Activated naive CD4-positive, alpha-beta T cell treated with Interleukin-2 at 50 U/mL for 16 hours (primary cell): ENCODE results near the gene RBP3.
A peak's percentile ranks its signal among the peaks of the same experiment; 100 is the strongest.

ENCODE experiments used
- DNase-seq: peaks from one replicate; pipeline ENCODE4 v3.0.0-alpha.2; 2020

Gene RBP3

DNA sequence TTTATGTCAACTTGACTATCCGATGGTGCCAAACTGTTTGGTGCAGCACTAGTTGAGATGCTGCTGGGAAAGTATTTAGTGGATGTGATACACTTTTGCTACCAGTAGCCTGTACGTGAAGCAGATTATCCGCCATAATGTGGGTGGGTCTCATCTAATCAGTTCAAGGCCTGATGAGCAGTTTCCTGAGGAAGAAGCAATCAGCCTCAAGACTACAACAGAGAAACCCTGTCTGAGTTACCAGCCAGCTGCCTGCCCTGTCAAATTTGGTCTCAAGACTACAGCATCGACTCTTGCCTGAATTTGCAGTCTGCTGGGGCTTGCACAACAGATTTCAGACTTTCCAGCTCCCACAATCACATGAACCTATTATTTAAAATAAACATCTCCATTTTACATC is 10.9 kb upstream of the RBP3 start:
- no peak for DNase-seq

DNA sequence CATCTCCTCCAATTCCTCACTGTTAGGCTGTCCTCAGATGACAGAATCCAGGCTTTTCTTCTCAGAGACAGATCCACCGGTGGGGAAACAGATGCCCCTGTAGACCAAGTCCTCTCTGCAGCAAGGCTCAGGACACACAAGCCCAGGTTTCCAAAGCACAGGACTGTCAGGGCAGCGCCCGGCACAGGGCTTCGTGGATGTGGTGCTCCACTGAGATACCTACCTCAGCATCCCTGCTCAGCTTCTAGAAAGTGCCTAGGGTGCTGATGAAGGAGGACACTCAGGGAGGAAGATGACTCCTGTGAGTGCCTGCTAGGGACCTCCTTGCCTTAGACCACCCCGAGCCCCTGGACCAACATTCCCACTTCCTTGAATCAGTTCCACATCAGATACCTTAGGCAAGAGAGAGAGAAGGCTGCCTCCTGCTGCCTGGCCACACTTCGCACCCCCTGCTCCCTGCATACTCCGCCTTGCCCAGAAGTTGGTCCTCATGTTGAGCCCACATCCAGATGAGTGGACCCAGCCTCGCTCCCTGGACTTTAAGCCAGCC is 8.9 kb upstream of the RBP3 start:
- no peak for DNase-seq

DNA sequence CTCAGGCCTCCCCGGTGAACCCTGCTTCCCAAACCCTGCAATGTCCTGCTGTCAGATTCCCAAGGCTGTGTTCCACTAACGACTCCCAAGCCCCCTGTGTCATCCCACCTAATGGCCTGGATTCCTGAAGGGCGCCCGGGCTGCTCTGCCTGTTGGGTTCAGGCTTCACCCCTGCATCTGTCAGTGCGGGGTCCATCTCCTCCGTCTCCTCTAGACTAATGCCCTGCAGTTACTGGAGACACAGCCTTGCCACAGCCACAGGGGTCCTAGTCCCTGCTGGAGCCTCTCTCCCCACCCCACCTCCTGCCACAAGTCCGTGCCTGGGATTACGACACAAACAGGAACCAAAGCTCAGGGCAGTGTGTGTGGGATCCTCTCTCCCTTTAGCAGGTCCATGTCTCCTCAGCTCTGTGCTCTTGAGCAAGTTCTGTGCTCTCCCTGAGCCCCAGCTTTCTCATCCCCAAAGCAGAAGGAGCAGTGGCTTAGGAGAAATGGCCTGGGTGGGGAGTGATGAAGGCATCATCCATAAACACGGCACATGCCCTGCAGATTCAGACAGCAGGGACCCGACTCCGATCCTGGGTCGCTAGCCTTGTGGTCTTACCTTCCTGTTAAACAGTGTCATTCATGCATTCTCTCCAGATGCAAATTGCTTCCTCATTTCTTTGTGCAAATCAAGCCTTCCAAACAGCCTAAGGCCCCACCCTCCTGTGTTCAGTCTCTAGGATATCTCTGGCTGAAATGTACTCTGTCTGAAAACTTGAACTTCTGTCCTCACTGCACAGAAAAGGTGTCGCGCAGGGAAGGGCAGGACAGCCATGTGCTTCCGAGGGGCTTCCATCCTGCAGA is 8.2 kb upstream of the RBP3 start:
- DNase-seq = no peak

DNA sequence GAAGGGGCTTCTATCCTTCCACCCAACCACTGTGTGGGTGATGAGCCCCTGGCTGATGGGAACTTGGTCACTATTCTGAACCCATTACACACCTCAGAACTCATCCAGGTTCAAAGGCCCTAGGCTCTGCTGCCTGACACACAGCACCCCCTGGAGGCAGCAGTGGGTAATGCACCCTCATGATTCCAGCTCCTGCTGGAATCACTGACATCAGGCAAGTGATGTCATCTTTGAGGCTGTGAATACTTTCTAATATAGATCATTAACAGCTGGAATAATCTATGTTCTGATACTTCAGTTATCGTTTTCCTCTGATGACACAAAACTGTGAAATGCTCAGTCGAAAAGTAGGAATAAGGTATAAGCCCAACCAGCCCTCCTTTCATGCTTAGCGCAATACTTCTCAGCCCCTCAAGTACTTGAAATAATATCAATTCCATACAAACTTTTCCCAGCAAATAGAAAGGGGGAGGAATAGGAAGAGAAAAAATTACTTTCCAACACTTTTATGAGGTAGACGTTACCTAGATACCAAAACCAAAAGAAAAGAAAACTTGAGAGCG is 7.5 kb upstream of the RBP3 start:
- peak; percentile 70 for DNase-seq

DNA sequence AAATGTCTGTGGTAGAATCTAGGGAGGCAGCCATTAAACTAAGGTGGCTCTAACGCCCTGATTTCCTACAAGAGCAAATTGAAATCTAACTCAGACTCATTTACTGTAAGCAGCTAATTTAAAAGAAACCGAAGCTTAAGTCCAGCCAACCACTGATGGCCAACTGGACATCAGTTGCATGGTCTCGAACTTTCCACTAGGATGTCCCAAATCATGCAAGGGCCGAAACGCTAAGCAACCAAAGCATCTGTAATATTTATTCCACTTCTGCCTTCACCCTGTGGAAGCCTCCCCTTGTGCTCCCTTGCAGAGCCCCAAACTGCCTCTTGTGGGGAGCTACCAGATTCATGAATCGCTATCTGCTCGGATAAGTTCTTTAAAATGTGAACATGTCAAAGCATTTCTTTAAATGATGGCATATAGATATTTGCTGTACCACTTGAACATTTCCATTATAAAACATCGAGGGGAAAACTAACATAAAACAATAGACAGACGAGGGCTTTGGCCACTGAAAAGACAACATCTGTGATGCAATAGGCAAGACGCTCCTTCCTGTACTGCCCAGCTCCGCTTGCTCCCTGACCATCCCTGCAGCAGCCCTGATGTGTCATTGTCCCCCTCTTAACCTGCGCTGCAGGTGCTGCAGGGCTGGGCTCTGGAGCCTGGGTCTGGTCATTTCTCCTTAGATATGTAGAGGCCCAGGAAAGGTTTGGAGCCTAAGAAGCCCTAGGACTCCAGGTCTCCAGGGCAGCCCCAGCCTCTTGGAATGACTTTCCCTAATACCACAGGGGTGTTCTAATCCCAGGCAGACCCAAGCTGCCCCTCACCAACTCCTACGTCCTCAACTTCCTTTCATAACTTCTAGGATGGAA is 2.9 kb upstream of the RBP3 start:
- no peak for DNase-seq

DNA sequence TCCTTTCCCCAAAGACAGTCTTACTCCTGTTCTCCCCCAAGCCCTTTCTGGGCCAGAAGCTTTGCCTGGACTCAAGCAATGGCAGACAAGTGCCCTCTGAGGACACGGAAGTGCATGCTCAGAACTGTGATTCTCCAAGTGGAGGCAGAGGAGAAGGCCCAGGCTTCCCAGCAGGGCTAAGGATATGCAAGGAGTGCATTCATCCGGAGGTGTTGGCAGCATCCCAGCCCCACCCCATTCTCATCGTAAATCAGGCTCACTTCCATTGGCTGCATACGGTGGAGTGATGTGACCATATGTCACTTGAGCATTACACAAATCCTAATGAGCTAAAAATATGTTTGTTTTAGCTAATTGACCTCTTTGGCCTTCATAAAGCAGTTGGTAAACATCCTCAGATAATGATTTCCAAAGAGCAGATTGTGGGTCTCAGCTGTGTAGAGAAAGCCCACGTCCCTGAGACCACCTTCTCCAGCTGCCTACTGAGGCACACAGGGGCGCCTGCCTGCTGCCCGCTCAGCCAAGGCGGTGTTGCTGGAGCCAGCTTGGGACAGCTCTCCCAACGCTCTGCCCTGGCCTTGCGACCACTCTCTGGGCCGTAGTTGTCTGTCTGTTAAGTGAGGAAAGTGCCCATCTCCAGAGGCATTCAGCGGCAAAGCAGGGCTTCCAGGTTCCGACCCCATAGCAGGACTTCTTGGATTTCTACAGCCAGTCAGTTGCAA is 1.4 kb upstream of the RBP3 start:
- DNase-seq = no peak

DNA sequence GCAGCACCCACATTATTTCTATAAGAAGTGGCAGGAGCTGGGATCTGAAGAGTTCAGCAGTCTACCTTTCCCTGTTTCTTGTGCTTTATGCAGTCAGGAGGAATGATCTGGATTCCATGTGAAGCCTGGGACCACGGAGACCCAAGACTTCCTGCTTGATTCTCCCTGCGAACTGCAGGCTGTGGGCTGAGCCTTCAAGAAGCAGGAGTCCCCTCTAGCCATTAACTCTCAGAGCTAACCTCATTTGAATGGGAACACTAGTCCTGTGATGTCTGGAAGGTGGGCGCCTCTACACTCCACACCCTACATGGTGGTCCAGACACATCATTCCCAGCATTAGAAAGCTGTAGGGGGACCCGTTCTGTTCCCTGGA is 874 bp upstream of the RBP3 start:
- no peak for DNase-seq

DNA sequence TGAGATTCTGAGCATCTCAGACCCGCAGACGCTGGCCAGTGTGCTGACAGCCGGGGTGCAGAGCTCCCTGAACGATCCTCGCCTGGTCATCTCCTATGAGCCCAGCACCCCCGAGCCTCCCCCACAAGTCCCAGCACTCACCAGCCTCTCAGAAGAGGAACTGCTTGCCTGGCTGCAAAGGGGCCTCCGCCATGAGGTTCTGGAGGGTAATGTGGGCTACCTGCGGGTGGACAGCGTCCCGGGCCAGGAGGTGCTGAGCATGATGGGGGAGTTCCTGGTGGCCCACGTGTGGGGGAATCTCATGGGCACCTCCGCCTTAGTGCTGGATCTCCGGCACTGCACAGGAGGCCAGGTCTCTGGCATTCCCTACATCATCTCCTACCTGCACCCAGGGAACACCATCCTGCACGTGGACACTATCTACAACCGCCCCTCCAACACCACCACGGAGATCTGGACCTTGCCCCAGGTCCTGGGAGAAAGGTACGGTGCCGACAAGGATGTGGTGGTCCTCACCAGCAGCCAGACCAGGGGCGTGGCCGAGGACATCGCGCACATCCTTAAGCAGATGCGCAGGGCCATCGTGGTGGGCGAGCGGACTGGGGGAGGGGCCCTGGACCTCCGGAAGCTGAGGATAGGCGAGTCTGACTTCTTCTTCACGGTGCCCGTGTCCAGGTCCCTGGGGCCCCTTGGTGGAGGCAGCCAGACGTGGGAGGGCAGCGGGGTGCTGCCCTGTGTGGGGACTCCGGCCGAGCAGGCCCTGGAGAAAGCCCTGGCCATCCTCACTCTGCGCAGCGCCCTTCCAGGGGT is 703 bp downstream of the RBP3 start:
- DNase-seq = no peak

DNA sequence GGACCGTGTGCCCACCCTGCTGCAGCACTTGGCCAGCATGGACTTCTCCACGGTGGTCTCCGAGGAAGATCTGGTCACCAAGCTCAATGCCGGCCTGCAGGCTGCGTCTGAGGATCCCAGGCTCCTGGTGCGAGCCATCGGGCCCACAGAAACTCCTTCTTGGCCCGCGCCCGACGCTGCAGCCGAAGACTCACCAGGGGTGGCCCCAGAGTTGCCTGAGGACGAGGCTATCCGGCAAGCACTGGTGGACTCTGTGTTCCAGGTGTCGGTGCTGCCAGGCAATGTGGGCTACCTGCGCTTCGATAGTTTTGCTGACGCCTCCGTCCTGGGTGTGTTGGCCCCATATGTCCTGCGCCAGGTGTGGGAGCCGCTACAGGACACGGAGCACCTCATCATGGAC is 1.4 kb downstream of the RBP3 start:
- no peak for DNase-seq

DNA sequence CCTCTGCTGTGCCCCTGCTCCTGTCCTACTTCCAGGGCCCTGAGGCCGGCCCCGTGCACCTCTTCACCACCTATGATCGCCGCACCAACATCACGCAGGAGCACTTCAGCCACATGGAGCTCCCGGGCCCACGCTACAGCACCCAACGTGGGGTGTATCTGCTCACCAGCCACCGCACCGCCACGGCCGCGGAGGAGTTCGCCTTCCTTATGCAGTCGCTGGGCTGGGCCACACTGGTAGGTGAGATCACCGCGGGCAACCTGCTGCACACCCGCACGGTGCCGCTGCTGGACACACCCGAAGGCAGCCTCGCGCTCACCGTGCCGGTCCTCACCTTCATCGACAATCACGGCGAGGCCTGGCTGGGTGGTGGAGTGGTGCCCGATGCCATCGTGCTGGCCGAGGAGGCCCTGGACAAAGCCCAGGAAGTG is 1.8 kb downstream of the RBP3 start:
- no peak for DNase-seq

DNA sequence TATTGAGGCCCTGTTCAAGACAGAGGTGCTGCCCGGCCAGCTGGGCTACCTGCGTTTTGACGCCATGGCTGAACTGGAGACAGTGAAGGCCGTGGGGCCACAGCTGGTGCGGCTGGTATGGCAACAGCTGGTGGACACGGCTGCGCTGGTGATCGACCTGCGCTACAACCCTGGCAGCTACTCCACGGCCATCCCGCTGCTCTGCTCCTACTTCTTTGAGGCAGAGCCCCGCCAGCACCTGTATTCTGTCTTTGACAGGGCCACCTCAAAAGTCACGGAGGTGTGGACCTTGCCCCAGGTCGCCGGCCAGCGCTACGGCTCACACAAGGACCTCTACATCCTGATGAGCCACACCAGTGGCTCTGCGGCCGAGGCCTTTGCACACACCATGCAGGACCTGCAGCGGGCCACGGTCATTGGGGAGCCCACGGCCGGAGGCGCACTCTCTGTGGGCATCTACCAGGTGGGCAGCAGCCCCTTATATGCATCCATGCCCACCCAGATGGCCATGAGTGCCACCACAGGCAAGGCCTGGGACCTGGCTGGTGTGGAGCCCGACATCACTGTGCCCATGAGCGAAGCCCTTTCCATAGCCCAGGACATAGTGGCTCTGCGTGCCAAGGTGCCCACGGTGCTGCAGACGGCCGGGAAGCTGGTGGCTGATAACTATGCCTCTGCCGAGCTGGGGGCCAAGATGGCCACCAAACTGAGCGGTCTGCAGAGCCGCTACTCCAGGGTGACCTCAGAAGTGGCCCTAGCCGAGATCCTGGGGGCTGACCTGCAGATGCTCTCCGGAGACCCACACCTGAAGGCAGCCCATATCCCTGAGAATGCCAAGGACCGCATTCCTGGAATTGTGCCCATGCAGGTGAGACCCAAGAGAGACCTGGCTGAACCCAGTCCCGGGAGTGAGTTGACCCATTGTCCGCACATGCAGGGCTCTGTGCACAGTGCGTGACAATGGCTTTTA is 2.8 kb downstream of the RBP3 start:
- DNase-seq = no peak

DNA sequence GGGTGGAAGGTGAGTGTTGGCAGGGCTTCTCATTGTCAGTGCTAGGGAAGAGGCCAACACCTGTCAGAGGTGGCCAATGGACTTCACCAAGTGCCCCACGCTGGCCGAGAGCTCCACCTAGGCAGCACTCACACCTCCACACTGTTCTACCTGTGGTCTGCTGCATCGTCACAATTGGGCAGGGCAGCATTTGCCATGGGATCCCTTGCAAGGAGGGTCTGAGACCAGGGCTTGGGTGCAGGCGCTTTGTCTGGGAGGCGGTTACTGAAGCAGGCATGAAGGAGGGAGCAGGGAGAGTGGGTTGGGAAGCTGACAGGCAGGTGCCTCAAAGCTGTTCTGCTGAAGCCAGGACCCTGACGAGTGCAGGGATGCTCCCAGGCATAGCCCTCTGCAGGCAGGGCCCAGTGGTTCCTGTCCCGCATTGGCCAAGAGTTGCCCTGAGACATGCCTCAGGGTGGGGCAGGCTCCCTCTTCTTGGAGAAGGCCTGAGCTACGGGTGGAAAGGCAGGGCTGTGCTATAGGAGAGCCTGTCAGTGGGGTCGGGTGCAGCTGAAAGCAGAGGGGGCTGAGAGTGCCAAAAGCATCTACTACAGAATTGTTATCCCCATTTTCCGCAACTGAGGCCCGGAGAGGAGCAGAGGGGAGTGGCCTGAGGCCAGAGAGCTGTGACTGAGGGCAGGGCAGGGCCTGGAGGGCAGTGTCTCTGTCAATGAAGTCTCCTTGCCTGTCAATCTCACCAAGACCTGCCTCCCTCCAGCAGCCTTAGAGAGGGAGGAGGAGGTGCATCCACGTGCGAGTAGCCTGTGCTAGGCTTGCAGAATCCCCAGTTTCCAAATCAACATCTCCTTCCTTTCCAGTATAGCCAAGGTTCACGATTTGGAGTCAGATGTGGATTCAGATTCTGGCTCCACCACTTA is 4.0 kb downstream of the RBP3 start:
- DNase-seq = no peak

DNA sequence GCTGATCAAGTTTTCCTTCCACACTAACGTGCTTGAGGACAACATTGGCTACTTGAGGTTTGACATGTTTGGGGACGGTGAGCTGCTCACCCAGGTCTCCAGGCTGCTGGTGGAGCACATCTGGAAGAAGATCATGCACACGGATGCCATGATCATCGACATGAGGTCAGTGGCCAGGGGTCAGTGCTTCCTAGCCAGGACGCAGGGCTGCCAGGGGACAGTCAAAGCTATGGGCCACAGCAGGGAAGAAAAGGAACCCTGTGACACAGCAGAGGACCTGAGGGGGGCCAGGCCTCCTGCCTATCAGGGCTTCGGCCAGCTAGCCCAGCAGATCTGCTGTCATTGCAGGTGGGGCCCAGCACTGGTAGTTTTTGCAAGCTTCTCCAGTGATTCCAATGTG is 5.2 kb downstream of the RBP3 start:
- DNase-seq = no peak

DNA sequence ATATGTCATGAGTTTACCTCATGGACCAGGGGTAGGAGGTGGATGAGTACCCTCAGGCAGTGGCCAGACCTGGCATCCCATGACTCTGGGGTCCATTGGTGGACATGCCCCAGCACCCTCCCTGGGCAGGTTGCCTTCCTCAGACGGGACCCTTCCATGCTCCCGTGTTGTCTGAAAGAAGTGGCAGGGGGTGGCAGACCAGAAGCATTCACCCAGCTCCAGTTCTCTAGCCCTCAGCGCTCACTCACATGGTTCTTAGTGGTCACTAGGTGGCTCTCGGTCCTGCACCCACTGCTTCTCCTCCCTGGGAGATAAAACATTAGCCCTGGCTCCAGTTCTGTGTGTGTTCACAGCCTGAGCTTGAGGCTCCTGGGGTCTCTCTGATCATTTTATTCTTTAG is 6.0 kb downstream of the RBP3 start:
- DNase-seq = no peak

DNA sequence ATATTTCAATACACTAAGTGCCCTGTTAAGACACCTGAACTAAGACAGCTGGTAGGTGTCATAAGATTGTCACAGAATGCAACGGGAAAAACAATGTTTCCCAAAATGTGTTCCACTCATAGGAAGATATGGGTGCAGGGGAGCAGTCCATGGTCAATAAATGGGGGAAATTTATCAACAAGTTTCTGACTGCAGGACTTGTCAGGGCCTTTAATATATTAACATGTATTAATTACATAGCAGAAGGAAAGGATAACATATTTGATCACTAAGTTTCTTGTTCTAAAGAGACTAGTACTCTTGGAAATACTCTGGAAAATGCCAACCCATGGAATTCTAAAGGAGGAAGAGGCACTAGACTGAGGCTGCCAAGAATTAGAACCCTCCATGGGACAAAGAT is 6.7 kb downstream of the RBP3 start:
- DNase-seq = no peak

DNA sequence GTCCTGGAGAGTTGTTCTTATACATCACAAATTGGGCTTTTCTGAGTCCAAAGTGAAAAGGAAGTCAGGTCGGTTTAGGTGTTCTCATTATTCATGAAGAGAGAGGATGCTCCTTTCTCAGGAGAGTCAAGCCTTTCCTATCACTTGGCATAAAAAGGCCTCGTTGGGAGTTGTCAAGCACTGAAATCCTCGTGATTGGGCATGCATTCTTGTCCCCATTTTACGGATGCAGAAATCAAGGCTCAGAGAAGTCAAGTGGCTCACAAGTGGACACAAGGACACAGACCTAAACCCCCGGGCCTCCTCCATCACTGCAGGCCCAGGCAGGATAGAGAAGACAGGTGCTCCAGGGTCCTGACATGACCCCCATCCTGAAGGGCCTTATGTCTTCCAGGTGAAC is 8.5 kb downstream of the RBP3 start:
- no peak for DNase-seq

DNA sequence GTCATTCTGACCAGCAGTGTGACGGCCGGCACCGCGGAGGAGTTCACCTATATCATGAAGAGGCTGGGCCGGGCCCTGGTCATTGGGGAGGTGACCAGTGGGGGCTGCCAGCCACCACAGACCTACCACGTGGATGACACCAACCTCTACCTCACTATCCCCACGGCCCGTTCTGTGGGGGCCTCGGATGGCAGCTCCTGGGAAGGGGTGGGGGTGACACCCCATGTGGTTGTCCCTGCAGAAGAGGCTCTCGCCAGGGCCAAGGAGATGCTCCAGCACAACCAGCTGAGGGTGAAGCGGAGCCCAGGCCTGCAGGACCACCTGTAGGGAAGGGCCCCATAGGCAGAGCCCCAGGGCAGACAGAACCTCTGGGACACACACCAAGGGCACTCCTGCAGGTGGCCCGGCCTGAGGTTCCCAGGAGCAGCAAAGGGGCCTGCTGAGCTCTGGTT is 9.0 kb downstream of the RBP3 start:
- no peak for DNase-seq

DNA sequence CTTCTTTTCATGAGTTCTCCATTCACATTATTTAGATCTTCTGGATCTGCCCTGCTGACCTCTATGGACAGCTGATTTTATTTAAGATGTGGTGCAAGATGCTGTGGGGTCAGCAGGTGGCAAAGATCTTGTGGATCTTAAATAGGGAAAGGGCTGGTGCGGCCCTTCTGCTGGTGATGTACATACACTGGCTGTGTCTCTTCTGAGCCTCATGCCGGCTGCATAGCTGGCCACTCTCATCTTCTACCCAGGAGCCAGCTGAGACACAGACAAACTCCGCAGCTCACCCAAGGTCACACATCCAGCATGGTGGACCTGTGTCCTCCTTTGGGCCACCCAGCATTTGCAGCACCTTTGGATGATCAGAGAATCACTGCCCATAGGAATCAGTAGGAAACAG is 9.7 kb downstream of the RBP3 start:
- no peak for DNase-seq

DNA sequence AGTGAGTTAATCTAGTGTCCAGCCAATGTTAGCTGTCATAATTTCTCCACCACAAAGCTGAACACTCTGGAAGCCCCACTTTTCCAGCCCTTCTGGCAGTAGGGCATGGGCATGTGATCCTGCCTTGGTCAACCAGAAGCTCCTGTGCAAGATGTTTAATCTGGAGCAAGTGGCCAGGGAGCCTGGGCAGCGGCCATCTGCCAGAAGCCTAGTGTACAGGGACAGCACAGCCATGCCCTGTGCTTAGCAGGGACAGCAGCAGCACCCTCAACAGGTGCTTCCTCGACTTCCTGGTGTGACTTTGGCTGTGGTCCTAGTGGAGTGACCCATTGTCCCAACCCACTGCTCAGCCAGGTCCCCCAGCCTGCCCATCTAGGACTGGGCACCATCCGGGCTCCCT is 10.3 kb downstream of the RBP3 start:
- DNase-seq = no peak

DNA sequence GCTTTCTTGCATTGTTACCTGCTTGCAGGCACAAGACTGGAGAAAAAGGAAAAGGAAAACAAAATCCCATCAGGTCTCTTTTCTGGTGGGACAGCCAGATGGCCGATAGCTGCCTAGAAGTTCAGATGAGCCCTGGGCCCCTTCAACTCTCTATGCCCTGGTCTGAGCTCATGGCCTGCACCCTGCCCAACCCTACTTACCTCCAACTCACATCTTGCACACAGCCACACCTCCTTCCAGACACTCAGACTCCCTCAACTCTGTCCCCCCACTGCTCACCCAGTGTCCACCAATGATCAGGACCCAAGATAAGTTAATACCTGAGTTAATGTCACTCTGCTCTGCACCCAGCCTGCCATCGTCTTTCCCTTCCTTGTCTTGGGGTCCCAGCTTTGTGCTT is 10.9 kb downstream of the RBP3 start:
- DNase-seq = no peak
